Cardiac fibroblast (primary cell): ENCODE data around the gene TRAF2.
A peak's percentile ranks its signal among the peaks of the same experiment; 100 is the strongest.

Experiments used
- DNase-seq, 2 donors: peaks; one replicate each; pipeline versions ENCODE4 v3.0.0 to v3.0.0-alpha.2; 2010; ENCODE audit warnings: low read depth in 2 of 2
- H3K4me3 ChIP-seq, 2 donors: replicated peaks in 1 of 2; 1 replicate in 1 of 2; 2 replicates in 1 of 2; pipeline ENCODE4 v1.5.1; 2011; ENCODE audit warnings: low read depth in 2 of 2, low read length in 2 of 2, mild to moderate bottlenecking in 2 of 2, moderate library complexity in 1 of 2
- CTCF ChIP-seq: IDR thresholded peaks from one replicate; pipeline ENCODE4 v1.5.1; 2011; ENCODE audit warnings: low read depth, mild to moderate bottlenecking, low read length, inconsistent platforms

TRAF2 gene

GRCh38 chr9:136940526-136941230, 54.4 kb downstream of the TRAF2 start:
- DNase-seq: no peak
- no peak for TF ChIP-seq CTCF
- H3K4me3 ChIP-seq: no peak overlapping the region

GRCh38 chr9:136941231-136942111, 55.2 kb downstream of the TRAF2 start:
- no peak overlapping the region for H3K4me3 ChIP-seq
- TF ChIP-seq CTCF: no peak
- no peak for DNase-seq

GRCh38 chr9:136942112-136942880, 56.0 kb downstream of the TRAF2 start:
- peak overlapping the region in 1 of 2 donors; percentile 84 for H3K4me3 ChIP-seq
- DNase-seq: no peak
- TF ChIP-seq CTCF: no peak

GRCh38 chr9:136942881-136943230, 56.5 kb downstream of the TRAF2 start:
- peak overlapping the region; percentile 84 to 85 for H3K4me3 ChIP-seq

GRCh38 chr9:136943291-136944211, 57.2 kb downstream of the TRAF2 start:
- H3K4me3 ChIP-seq: peak overlapping the region; percentile 84 to 85
- TF ChIP-seq CTCF: no peak
- peak; percentile 34 to 45 for DNase-seq

More at GRCh38 chr9:136942881-136943230, 56.5 kb downstream of the TRAF2 start:
- no peak for DNase-seq
- no peak for TF ChIP-seq CTCF

- peak overlapping the region; percentile 84 to 85 for H3K4me3 ChIP-seq
- DNase-seq: peak; percentile 47 to 66
- TF ChIP-seq CTCF: no peak
These were observed 57.8 kb downstream of the TRAF2 start for GRCh38 chr9:136944212-136944518.
